Hypothalamus (tissue), 51 donors: ENCODE results near the gene MFSD6L.

Experiments used
- DNase-seq, 51 donors: peaks; one replicate each; lab custom pipeline; 2025; lab: John Stamatoyannopoulos, UW

MFSD6L gene, protein sequence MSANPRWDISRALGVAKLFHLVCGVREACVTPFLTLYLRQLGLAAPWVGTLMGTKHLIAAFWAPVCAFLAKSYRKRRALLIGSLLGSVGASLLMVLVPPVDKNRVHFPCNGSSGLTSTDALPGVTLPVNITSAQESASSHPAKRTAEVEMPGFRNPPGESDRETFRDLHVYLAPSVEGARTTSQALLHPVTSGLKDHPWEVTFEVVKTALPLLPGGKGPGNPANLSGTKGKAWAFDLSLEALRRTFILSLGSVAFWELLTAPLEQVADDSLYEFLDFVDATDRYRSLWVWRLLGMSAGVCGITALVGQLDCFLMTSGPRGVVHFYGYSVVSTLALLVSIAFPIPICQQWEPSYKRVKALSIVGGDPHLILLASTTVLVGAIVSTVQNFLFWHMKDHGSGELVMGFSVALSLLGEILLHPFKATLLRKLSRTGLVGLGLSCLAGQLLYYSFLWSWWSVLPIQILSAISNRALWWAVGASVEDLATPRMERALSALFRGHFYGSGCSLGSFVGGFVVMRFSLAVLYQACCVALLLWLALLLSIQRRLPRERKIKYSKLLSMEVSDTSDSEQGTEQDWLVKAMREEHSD

GRCh38 chr17:8798846-8799569, at the start of gene MFSD6L:
Gene MFSD6L, minus strand, starts transcription at chr17:8799365. Its CDS starts 245 bp downstream, at chr17:8799120.
- DNase-seq, result no peak

DNA sequence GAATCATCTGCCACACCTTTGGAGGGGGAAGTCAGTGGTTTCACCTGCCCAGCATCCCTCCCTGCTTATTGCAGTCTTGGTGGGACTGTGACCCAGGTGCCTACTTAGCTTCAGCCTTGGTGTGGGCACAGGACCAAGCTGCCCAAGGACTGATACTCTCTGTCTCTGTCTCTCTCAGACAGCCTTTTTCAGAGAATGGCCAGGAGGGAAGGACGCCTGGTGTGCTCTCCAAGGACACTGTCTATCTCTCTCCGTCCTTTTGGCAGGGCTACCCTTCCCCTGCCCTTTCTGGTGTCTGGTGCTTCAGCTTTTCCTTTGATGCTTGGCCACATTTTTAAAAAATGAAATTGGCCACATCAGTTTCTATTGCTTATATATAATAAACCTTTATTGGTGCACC, 48.7 kb upstream of the MFSD6L start:
- no peak for DNase-seq

DNA sequence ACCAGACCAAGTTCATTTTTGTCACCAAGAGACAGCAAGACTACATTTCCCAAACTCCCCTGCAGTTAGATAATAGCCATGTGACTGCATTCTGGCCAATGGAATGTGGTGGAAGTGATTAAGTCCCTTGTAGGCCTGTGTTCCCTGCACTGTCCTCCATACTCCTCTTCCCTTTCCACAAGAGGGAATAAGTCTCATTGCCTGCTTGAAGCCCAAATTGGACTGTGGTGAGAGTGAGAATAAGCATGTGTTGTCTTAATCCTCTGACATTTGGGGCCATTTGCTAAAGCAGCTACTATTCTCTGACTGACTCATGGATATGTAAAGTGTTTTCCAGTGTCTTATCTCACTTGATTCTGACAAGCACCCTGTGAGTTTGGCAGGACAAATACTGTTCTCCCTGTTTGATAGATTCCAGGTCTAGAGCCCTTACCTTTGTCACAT, 47.6 kb upstream of the MFSD6L start:
- DNase-seq, result peak in 4 of 51 donors; percentile 5 to 16 (median 8)

GRCh38 chr17:8844229-8845218, 45.4 kb upstream of the MFSD6L start:
- DNase-seq, result no peak

DNA sequence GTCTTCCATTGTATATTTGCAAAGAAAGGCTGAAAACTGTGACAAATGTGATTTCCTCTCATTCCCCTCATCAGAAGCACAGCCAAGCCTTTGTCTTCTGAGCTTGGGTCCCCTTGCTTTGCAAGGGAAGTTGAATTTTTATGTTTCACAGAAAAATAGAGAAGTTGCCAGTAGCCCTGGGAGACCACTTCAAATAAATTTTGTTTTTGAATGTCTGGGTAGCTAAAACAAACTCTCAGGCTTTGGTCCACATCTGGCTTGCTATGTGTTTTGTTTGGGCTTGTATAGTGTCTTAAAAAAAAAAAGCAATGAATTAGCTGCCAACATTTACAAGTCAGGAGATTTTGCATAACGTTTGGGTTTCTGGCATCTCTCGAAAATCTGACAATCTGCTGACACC, 44.2 kb upstream of the MFSD6L start:
- no peak for DNase-seq

DNA sequence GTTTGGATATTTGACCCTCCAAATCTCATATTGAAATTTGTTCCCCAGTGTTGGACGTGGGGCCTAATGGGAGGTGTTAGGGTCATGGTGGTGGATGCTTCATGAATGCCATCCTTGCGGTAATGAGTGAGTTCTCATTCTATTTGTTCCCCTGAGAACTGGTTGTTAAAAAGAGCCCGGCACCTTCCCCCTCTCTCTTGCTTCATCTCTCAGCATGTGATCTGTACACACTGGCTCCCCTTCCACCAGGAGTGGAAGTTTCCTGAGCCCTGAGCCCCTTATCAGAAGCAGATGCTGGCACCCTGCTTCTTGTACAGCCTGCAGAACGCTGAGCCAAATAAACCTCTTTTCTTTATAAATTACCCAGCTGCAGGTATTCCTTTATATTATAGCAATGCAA, 42.7 kb upstream of the MFSD6L start:
- DNase-seq, result no peak

- no peak for DNase-seq
These were observed 40.3 kb upstream of the MFSD6L start for GRCh38 chr17:8839410-8839935.

GRCh38 chr17:8838551-8839095, 39.5 kb upstream of the MFSD6L start:
- no peak for DNase-seq

DNA sequence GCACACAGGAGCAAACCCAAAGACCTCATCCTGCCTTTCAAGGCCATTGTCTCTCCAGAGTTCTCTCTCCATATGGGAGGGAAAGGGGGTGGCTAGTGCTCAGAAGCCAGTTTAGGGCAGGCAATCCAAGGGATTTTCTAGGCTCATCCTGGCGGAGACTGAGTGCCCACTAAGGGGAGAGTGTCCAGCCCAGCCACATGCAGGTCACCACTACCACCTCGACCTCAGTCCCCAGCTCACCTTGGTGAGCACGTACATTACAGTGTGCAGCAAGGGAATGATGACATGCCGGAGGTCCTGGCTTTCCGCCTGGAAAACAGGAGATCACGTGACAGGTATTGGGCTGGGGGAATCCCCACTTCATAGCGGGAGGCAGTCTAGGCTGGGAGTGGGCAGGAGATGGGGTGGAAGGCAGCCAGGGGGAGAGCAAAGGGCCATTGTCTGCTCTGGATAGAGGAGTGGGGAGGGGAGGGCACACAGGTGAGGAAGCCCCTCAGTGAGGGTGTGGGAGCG, 38.5 kb upstream of the MFSD6L start:
- no peak for DNase-seq

GRCh38 chr17:8836821-8837562, 37.8 kb upstream of the MFSD6L start:
- no peak for DNase-seq

DNA sequence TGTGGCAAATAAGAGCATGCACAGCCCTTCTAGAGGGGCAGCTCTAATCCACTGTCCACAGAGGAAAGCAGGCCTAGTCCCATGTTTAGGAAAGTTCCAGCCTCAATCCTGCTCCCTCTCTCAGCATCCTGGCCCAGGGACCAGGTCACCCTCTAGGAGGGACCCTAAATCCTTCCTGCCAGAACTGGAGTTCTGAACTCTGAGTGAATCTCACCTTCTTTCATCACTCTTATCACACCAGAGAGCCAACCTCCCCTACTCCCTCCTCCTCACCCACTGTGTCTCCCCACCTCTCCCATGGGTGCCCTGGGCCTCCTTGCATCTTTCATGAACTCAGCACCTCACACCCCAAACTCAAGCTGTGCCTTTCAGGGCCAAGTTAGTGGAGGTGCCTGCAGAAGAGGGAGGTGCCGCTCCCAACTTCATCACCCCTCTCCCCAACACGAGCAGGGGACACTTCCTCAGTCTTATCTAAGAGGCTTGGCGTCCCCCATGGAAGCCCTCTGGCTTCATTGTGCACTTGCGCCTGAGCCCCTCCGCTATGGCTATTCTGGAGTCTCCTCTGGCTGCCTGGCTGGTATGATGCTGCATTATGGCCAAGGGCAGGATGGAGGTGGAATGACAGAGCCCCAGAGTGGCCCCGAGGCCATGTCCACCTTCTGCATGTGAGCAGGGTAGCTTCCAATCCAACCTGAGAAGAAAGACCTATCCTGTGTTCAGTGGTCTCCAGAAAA, 36.6 kb upstream of the MFSD6L start:
- no peak for DNase-seq

GRCh38 chr17:8835106-8835505, 35.9 kb upstream of the MFSD6L start:
- DNase-seq, result no peak

GRCh38 chr17:8832711-8833352, 33.7 kb upstream of the MFSD6L start:
- DNase-seq, result no peak

DNA sequence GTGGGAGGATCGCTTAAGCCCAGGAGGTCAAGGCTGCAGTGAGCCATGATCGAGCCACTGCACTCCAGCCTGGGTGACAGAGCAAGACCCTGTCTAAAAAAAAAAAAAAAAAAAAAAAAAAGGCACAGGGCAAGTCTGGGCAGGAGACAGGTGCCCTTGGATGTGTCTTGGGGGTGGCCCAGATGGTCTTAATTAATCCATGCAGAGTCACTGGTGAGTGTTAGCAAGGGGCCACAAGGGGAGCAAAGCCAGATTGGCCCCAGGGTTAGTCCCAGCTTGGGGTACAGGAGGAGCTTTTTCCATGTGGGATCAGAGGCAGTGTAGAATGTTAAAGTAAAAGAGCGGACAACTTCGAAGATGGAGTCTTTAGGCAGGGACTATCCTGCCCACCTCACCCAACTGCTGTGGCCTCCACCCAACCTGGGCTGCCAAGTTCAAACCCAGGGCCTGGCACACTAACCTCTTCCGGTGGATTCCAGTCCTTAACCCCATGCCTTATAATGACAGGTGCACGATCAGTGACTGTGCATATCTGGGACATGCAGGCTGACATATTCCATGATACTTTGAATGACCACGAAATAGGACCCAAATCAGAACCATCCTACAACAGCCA, 32.2 kb upstream of the MFSD6L start:
- no peak for DNase-seq

- no peak for DNase-seq
These were observed 31.0 kb upstream of the MFSD6L start for GRCh38 chr17:8830141-8830540.

- DNase-seq, result no peak
These were observed 30.1 kb upstream of the MFSD6L start for GRCh38 chr17:8829036-8829941.
